Measurements from ENCODE around the gene MRPS33.
A peak's percentile ranks its signal among the peaks of the same experiment; 100 is the strongest.

Gene MRPS33

DNA sequence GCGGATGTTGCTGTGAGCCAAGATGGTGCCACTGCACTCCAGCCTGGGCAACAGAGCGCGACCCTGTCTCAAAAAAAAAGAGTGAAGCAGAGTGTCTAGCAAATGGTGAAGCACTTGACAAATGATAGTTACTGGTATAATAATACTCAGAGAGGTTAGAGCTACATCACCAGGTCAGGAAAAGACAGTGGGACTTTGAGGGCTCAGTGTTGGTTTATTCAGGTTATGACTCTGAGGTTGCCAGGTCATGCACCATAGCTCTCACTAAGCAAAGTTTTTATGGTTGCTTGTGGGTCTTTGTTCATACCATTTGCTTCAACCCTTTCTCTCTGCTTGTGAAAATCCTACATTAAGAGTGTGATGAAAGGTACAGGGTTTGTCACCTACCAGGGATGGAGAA is 13.6 kb downstream of the MRPS33 start:
- H3K4me1 ChIP-seq (ENCODE audit: control insufficient read depth, insufficient read depth, low read length): no peaks in the 10 kb centered on the region
- peaks cover 0 to 8% of the 10 kb centered on the region in 2 experiments; a peak in 1 of 3 replicates for H3K36me3 ChIP-seq (ENCODE audit: control insufficient read depth in 2 of 2, insufficient read depth in 1 of 2, low read length in 2 of 2)
- no peak for TF ChIP-seq HOXD13 (CRISPR knock-in tag; IDR thresholded peaks at IDR 0.05; ENCODE audit: borderline replicate concordance)
- TF ChIP-seq ZNF707 (tag by site-specific recombination; IDR thresholded peaks at IDR 0.05): no peak
- TF ChIP-seq, protein P1, sequence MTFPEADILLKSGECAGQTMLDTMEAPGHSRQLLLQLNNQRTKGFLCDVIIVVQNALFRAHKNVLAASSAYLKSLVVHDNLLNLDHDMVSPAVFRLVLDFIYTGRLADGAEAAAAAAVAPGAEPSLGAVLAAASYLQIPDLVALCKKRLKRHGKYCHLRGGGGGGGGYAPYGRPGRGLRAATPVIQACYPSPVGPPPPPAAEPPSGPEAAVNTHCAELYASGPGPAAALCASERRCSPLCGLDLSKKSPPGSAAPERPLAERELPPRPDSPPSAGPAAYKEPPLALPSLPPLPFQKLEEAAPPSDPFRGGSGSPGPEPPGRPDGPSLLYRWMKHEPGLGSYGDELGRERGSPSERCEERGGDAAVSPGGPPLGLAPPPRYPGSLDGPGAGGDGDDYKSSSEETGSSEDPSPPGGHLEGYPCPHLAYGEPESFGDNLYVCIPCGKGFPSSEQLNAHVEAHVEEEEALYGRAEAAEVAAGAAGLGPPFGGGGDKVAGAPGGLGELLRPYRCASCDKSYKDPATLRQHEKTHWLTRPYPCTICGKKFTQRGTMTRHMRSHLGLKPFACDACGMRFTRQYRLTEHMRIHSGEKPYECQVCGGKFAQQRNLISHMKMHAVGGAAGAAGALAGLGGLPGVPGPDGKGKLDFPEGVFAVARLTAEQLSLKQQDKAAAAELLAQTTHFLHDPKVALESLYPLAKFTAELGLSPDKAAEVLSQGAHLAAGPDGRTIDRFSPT (tag by site-specific recombination; IDR thresholded peaks at IDR 0.05): no peak
- H3K27ac ChIP-seq (ENCODE audit: extremely low read depth, low read depth, low read length): no peak overlapping the region
- no peak overlapping the region for H3K4me3 ChIP-seq (ENCODE audit: low read depth, low read length)
- ChIA-PET POLR2A (no interaction called here), CTCF (interaction anchor here (0.9 to 1.3 kb wide), 2 partner anchors 13 to 169 kb away, joined by 3 read pairs; partner anchors contain the start of gene MRPS33)
- no peaks in the 10 kb centered on the region for H3K9me3 ChIP-seq (ENCODE audit: control insufficient read depth, insufficient read depth, low read depth, low read length)

DNA sequence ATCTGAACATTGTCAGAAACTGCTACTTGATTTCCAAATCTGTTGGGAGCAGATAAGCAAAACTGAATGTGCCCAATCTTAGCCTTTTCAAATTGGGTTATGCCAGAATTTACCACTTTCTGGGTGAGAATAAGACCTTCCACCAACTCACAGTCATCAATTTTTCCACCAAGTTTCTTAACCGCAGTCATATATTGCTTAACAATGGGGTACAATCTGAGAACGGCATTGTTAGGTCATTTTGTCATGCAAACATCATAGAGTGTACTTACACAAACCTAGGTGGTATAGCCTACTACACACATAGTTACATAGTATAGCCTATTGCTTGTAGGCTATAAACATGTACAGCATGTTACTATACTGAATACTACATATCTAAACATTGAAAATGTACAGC is 16.0 kb downstream of the MRPS33 start:
- TF ChIP-seq, protein P2, sequence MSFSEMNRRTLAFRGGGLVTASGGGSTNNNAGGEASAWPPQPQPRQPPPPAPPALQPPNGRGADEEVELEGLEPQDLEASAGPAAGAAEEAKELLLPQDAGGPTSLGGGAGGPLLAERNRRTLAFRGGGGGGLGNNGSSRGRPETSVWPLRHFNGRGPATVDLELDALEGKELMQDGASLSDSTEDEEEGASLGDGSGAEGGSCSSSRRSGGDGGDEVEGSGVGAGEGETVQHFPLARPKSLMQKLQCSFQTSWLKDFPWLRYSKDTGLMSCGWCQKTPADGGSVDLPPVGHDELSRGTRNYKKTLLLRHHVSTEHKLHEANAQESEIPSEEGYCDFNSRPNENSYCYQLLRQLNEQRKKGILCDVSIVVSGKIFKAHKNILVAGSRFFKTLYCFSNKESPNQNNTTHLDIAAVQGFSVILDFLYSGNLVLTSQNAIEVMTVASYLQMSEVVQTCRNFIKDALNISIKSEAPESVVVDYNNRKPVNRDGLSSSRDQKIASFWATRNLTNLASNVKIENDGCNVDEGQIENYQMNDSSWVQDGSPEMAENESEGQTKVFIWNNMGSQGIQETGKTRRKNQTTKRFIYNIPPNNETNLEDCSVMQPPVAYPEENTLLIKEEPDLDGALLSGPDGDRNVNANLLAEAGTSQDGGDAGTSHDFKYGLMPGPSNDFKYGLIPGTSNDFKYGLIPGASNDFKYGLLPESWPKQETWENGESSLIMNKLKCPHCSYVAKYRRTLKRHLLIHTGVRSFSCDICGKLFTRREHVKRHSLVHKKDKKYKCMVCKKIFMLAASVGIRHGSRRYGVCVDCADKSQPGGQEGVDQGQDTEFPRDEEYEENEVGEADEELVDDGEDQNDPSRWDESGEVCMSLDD (tag by site-specific recombination; IDR thresholded peaks at IDR 0.05): no peak
- TF ChIP-seq, protein P3, sequence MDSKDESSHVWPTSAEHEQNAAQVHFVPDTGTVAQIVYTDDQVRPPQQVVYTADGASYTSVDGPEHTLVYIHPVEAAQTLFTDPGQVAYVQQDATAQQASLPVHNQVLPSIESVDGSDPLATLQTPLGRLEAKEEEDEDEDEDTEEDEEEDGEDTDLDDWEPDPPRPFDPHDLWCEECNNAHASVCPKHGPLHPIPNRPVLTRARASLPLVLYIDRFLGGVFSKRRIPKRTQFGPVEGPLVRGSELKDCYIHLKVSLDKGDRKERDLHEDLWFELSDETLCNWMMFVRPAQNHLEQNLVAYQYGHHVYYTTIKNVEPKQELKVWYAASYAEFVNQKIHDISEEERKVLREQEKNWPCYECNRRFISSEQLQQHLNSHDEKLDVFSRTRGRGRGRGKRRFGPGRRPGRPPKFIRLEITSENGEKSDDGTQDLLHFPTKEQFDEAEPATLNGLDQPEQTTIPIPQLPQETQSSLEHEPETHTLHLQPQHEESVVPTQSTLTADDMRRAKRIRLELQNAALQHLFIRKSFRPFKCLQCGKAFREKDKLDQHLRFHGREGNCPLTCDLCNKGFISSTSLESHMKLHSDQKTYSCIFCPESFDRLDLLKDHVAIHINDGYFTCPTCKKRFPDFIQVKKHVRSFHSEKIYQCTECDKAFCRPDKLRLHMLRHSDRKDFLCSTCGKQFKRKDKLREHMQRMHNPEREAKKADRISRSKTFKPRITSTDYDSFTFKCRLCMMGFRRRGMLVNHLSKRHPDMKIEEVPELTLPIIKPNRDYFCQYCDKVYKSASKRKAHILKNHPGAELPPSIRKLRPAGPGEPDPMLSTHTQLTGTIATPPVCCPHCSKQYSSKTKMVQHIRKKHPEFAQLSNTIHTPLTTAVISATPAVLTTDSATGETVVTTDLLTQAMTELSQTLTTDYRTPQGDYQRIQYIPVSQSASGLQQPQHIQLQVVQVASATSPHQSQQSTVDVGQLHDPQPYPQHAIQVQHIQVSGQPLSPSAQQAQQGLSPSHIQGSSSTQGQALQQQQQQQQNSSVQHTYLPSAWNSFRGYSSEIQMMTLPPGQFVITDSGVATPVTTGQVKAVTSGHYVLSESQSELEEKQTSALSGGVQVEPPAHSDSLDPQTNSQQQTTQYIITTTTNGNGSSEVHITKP (tag by site-specific recombination; IDR thresholded peaks at IDR 0.05): 0 out of 2 replicates have a peak, but pooled peaks have one; percentile 27
- TF ChIP-seq GLIS1 (tag by site-specific recombination; IDR thresholded peaks at IDR 0.05): no peak
- ChIA-PET CTCF (no interaction called here), POLR2A (no interaction called here)
- H3K27ac ChIP-seq (ENCODE audit: extremely low read depth, low read depth, low read length): no peak overlapping the region
- no peaks in the 10 kb centered on the region for H3K4me1 ChIP-seq (ENCODE audit: control insufficient read depth, insufficient read depth, low read length)
- no peaks in the 10 kb centered on the region for H3K9me3 ChIP-seq (ENCODE audit: control insufficient read depth, insufficient read depth, low read depth, low read length)
- no peaks in the 10 kb centered on the region for H3K36me3 ChIP-seq (ENCODE audit: control insufficient read depth in 2 of 2, insufficient read depth in 1 of 2, low read length in 2 of 2)
- no peak overlapping the region for H3K4me3 ChIP-seq (ENCODE audit: low read depth, low read length)

DNA sequence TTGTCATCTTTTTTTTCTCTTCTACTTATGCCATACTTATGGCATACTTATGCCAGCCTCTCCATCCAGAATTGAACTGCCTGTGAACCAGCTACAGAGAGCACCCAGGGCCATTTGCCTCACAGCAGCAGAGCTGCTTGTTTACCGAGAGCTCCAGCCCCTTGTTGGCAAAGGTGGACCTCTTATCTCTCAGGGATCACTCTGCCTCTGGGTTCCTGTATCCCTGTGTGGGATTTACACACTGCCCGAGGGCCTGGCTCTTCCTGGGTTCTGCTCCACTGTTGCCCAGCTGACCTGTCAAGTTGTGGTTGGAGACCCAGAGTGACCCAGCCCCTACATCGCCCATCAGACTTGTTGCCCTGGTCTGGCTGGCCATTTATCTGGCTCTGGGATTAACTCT is 22.3 kb downstream of the MRPS33 start:
- H3K4me1 ChIP-seq (ENCODE audit: control insufficient read depth, insufficient read depth, low read length): no peaks in the 10 kb centered on the region
- H3K27ac ChIP-seq (ENCODE audit: extremely low read depth, low read depth, low read length): no peak overlapping the region
- CTCF ChIA-PET: no interaction called here
- POLR2A ChIA-PET: no interaction called here
- TF ChIP-seq SP3 (tag by site-specific recombination; IDR thresholded peaks at IDR 0.05) (no peak), ZFP37 (tag by site-specific recombination; IDR thresholded peaks at IDR 0.05) (no peak), ZNF155 (tag by site-specific recombination; IDR thresholded peaks at IDR 0.05) (no peak), ZNF600 (tag by site-specific recombination; IDR thresholded peaks at IDR 0.05) (no peak)
- TF ChIP-seq, protein P4, sequence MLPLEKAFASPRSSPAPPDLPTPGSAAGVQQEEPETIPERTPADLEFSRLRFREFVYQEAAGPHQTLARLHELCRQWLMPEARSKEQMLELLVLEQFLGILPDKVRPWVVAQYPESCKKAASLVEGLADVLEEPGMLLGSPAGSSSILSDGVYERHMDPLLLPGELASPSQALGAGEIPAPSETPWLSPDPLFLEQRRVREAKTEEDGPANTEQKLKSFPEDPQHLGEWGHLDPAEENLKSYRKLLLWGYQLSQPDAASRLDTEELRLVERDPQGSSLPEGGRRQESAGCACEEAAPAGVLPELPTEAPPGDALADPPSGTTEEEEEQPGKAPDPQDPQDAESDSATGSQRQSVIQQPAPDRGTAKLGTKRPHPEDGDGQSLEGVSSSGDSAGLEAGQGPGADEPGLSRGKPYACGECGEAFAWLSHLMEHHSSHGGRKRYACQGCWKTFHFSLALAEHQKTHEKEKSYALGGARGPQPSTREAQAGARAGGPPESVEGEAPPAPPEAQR (tag by site-specific recombination; IDR thresholded peaks at IDR 0.05): no peak
- TF ChIP-seq, protein P5, sequence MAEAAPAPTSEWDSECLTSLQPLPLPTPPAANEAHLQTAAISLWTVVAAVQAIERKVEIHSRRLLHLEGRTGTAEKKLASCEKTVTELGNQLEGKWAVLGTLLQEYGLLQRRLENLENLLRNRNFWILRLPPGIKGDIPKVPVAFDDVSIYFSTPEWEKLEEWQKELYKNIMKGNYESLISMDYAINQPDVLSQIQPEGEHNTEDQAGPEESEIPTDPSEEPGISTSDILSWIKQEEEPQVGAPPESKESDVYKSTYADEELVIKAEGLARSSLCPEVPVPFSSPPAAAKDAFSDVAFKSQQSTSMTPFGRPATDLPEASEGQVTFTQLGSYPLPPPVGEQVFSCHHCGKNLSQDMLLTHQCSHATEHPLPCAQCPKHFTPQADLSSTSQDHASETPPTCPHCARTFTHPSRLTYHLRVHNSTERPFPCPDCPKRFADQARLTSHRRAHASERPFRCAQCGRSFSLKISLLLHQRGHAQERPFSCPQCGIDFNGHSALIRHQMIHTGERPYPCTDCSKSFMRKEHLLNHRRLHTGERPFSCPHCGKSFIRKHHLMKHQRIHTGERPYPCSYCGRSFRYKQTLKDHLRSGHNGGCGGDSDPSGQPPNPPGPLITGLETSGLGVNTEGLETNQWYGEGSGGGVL (tag by site-specific recombination; IDR thresholded peaks at IDR 0.05): no peak
- no peaks in the 10 kb centered on the region for H3K36me3 ChIP-seq (ENCODE audit: control insufficient read depth in 2 of 2, insufficient read depth in 1 of 2, low read length in 2 of 2)
- H3K4me3 ChIP-seq (ENCODE audit: low read depth, low read length): no peak overlapping the region
- H3K9me3 ChIP-seq (ENCODE audit: control insufficient read depth, insufficient read depth, low read depth, low read length): no peaks in the 10 kb centered on the region
